RWPE1 (cell line): ENCODE data around the gene ARL8A.

Experiments used
- CTCF ChIA-PET: fragments of 350-600 bp; sonication (Branson Sonifier 250); formaldehyde crosslinking; extraction: SDS; loops from one replicate; lab custom pipeline; 2021; lab: Yijun Ruan, JAX
- POLR2A ChIA-PET: fragments of 400-600 bp; formaldehyde crosslinking; extraction: SDS; loops from one replicate; lab custom pipeline; 2020; ENCODE audit warnings: antibody characterized with exemption; ENCODE audit not compliant: low non-redundant PET; lab: Yijun Ruan, JAX
- DNase-seq: peaks from one replicate; pipeline ENCODE4 v3.0.0; 2012; ENCODE audit warnings: low spot score
- H3K27ac ChIP-seq: fragments of 450-650 bp; 2 replicates; pipeline ENCODE4 v1.5.1; 2017
- CTCF ChIP-seq: fragments of 450-650 bp; conservative IDR thresholded peaks from 2 replicates; pipeline ENCODE4 v1.5.1; 2017; ENCODE audit warnings: low read depth, mild to moderate bottlenecking

The ARL8A gene

GRCh38 chr1:202084791-202085681, 59.5 kb downstream of the ARL8A start:
- no peak for DNase-seq
- TF ChIP-seq CTCF = no peak
- POLR2A ChIA-PET = no interaction called here
- CTCF ChIA-PET = interaction anchor here (0.6 kb wide), 2 partner anchors 50 to 76 kb away, joined by 4 to 12 read pairs; no protein-coding TSS in a partner anchor
- H3K27ac ChIP-seq = no peak overlapping the region
